K562 (cell line): Measurements from ENCODE around the gene SLC28A1. TPM values are rescaled to one million over a fixed set of nuclear protein-coding genes. Genes with fewer than 3 reads are reported as not detected.

Source experiments
- ATF7 ChIP-seq: fragments of 450-650 bp; IDR thresholded peaks from 2 replicates; pipeline ENCODE4 v1.7.1; 2014; ENCODE audit warnings: mild to moderate bottlenecking, moderate library complexity
- CXXC5 ChIP-seq: fragments of 250-450 bp; sonication (Bioruptor Pico); IDR thresholded peaks from 2 replicates; pipeline ENCODE4 v1.8.0; 2022; ENCODE audit warnings: inconsistent platforms, mild to moderate bottlenecking, moderate library complexity
- DACH1 ChIP-seq: fragments of 450-650 bp; IDR thresholded peaks from 2 replicates; pipeline ENCODE4 v1.6.1; 2018; ENCODE audit not compliant: partially characterized antibody
- DNMT1 ChIP-seq: fragments of 450-650 bp; IDR thresholded peaks from 2 replicates; pipeline ENCODE4 v1.6.1; 2016; ENCODE audit warnings: antibody characterized with exemption, mild to moderate bottlenecking
- EP300 ChIP-seq: IDR thresholded peaks from 2 replicates; pipeline ENCODE4 v1.6.1; 2012; ENCODE audit warnings: low read length, improper control_type of control experiment
- ETS2 ChIP-seq: IDR thresholded peaks from 2 replicates; pipeline ENCODE4 v1.6.1; 2016; ENCODE audit warnings: borderline replicate concordance, missing genetic modification characterization, mild to moderate bottlenecking, moderate library complexity, missing compliant biosample characterization; ENCODE audit not compliant: poor library complexity, severe bottlenecking
- FOXJ3 ChIP-seq: sonication (generic); formaldehyde crosslinking; IDR thresholded peaks from 2 replicates; pipeline ENCODE4 v1.4.0; 2020; ENCODE audit warnings: mild to moderate bottlenecking, missing genetic modification reagents
- HCFC1 ChIP-seq: IDR thresholded peaks from 2 replicates; pipeline ENCODE4 v1.6.1; 2012; ENCODE audit warnings: low read depth, low read length, improper control_type of control experiment
- HDAC2 ChIP-seq: fragments of 450-650 bp; IDR thresholded peaks from 2 replicates; pipeline ENCODE4 v1.6.1; 2016; ENCODE audit warnings: mild to moderate bottlenecking
- MXI1 ChIP-seq: IDR thresholded peaks from 2 replicates; pipeline ENCODE4 v1.6.1; 2011; ENCODE audit warnings: low read depth, mild to moderate bottlenecking, improper control_type of control experiment, low read length
- NFIC ChIP-seq: fragments of 450-650 bp; IDR thresholded peaks from 2 replicates; pipeline ENCODE4 v1.6.1; 2017; ENCODE audit warnings: mild to moderate bottlenecking, inconsistent platforms
- NFYB ChIP-seq: IDR thresholded peaks from 2 replicates; pipeline ENCODE4 v1.6.1; 2011; ENCODE audit warnings: mild to moderate bottlenecking, moderate library complexity; ENCODE audit not compliant: insufficient read length; ENCODE audit errors: extremely low read depth
- RBFOX2 ChIP-seq: fragments of 200-400 bp; formaldehyde crosslinking; IDR thresholded peaks from 2 replicates; pipeline ENCODE4 v1.6.1; 2017; ENCODE audit warnings: low read depth, mild to moderate bottlenecking, low read length, moderate library complexity
- SMAD4 ChIP-seq: fragments of 250-450 bp; sonication (Bioruptor Pico); conservative IDR thresholded peaks from 2 replicates; pipeline ENCODE4 v1.8.0; 2021; ENCODE audit warnings: inconsistent platforms, mild to moderate bottlenecking, moderate library complexity
- TAL1 ChIP-seq: fragments of 450-650 bp; IDR thresholded peaks from 2 replicates; pipeline ENCODE4 v1.6.1; 2016; ENCODE audit warnings: mild to moderate bottlenecking
- ZEB2 ChIP-seq: fragments of 450-650 bp; IDR thresholded peaks from 2 replicates; pipeline ENCODE4 v1.6.1; 2016
- ZNF324 ChIP-seq: fragments of 250-450 bp; sonication (Bioruptor Pico); IDR thresholded peaks from 2 replicates; pipeline ENCODE4 v1.4.0; 2020; ENCODE audit warnings: mild to moderate bottlenecking
- ZSCAN29 ChIP-seq: fragments of 450-650 bp; IDR thresholded peaks from 2 replicates; pipeline ENCODE4 v1.6.1; 2017
- polyA plus RNA-seq, 8 experiments: library from polyadenylated mRNA; depleted of rRNA in 4 of 8; stranded (reverse) in 5 of 8; unstranded in 3 of 8; fragments of >200 nt; fragmentation: Nextera tagmentation in 2 of 8; fragmentation: Illumina TruSeq in 1 of 8; extraction: Ambion mirVana in 2 of 8; extraction: Trizol in 1 of 8; gene quantifications; 2 replicates each; pipeline versions ENCODE4 v1.2.1 to v1.2.3, GENCODE V29; 2011 to 2014; ENCODE audit warnings: inconsistent platforms in 1 of 8, missing spikeins in 1 of 8
- total RNA-seq, 7 experiments: library from RNA; depleted of rRNA in 6 of 7; stranded (reverse); fragments of >200 nt in 6 of 7; fragmentation: Illumina TruSeq in 2 of 7; extraction: Trizol in 2 of 7; gene quantifications; 2 replicates each; pipeline versions ENCODE4 v1.2.1 to v1.2.3, GENCODE V29; 2011 to 2021; ENCODE audit warnings: low replicate concordance in 1 of 7
- TF ChIP-seq, protein P1 (sequence below), 3 experiments: fragments of 200-800 bp in 1 of 3; sonication (Bioruptor generic) in 1 of 3; sonication (generic) in 1 of 3; formaldehyde crosslinking in 1 of 3; IDR thresholded peaks; 2 replicates each; pipeline versions ENCODE4 v1.6.1 to v1.8.0; 2016 to 2022; ENCODE audit warnings: mild to moderate bottlenecking in 2 of 3, missing compliant biosample characterization in 2 of 3, missing genetic modification characterization in 2 of 3, missing genetic modification reagents in 1 of 3
- TF ChIP-seq, protein P2 (sequence below): fragments of 250-450 bp; sonication (Bioruptor Pico); IDR thresholded peaks from 2 replicates; pipeline ENCODE4 v1.8.0; 2021; ENCODE audit warnings: mild to moderate bottlenecking, moderate library complexity
- TF ChIP-seq, protein P3 (sequence below): fragments of 450-650 bp; IDR thresholded peaks from 2 replicates; pipeline ENCODE4 v1.6.1; 2016
- TF ChIP-seq, protein P4 (sequence below): fragments of 450-650 bp; IDR thresholded peaks from 2 replicates; pipeline ENCODE4 v1.6.1; 2016; ENCODE audit warnings: missing biosample characterization, missing genetic modification characterization
- TF ChIP-seq, protein P5 (sequence below), 2 experiments: fragments of 250-450 bp in 1 of 2; fragments of 450-650 bp in 1 of 2; sonication (Bioruptor Pico) in 1 of 2; IDR thresholded peaks; 2 replicates each; pipeline versions ENCODE4 v1.6.1 to v1.8.0; 2016 to 2021; ENCODE audit warnings: mild to moderate bottlenecking in 2 of 2, moderate library complexity in 2 of 2, missing compliant biosample characterization in 1 of 2, missing genetic modification characterization in 1 of 2

SLC28A1 gene
- total and polyA plus RNA-seq, 9 of the 15 experiments (the other 6 are each of a cell fraction or from before 2014, with no cell fraction given) = 0.04 TPM; not detected in 8

DNA sequence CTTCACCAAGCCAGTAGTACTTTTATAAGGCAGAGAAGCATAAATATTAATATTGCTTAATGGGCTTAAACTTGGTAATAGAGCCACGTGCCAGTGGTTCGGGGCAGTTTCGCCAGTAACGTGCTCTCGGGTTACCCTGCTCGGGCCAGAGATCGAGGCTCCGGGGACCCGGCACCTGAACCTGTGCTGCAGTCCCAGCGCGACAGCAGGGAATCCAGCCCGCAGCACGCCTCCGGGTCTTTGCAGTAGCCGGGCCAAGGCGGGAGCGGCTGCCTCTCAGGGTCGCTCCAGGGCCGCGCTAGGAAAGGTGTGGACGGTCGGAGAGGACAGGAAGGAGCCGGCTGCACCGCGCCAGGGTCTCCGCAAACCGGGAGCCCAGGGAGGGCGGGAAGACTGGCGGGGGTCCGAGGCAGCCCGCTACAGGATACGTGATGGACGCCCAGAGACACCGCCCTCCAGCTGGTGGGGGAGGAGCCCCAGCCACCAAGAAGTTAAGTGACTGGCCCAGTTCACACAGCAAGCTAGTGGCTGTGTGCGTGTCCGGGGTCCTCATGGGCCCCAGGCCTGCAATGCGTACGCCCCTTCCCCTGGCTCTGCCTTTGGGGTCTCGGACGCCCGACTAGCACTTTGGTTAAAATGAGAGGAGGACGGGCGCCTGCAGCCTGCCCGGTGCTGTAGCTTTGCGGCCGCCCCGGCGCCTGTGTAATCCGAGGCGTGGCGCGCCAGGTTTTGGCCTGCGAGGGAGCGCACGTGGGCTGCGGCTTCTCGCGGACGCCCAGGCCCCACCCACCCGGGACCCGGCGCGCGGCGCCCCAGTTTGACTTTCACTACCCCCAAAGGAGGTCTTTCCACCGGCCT, 96.0 kb downstream of the SLC28A1 start (continued):
- TF ChIP-seq, protein P1, sequence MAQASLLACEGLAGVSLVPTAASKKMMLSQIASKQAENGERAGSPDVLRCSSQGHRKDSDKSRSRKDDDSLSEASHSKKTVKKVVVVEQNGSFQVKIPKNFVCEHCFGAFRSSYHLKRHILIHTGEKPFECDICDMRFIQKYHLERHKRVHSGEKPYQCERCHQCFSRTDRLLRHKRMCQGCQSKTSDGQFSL (CRISPR knock-in tag; IDR thresholded peaks at IDR 0.05) = peak; percentile 33; the same call in 1 of the 2 replicates
- TF ChIP-seq, protein P1 (tag; IDR thresholded peaks at IDR 0.05) = no peak
- peak; percentile 34; the same call in 1 of the 2 replicates for TF ChIP-seq HCFC1
- TF ChIP-seq ZSCAN29 = 0 out of 2 replicates have a peak, but pooled peaks have one; percentile 44
- no peak for TF ChIP-seq NFYB
- TF ChIP-seq, protein P2, sequence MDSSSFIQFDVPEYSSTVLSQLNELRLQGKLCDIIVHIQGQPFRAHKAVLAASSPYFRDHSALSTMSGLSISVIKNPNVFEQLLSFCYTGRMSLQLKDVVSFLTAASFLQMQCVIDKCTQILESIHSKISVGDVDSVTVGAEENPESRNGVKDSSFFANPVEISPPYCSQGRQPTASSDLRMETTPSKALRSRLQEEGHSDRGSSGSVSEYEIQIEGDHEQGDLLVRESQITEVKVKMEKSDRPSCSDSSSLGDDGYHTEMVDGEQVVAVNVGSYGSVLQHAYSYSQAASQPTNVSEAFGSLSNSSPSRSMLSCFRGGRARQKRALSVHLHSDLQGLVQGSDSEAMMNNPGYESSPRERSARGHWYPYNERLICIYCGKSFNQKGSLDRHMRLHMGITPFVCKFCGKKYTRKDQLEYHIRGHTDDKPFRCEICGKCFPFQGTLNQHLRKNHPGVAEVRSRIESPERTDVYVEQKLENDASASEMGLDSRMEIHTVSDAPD = no peak
- TF ChIP-seq SMAD4 (CRISPR knock-in tag) = no peak
- TF ChIP-seq ZNF324 (CRISPR knock-in tag) = no peak
- TF ChIP-seq EP300 = no peak; the same call in 1 of the 2 replicates
- peak; percentile 70 for TF ChIP-seq RBFOX2
- TF ChIP-seq, protein P3, sequence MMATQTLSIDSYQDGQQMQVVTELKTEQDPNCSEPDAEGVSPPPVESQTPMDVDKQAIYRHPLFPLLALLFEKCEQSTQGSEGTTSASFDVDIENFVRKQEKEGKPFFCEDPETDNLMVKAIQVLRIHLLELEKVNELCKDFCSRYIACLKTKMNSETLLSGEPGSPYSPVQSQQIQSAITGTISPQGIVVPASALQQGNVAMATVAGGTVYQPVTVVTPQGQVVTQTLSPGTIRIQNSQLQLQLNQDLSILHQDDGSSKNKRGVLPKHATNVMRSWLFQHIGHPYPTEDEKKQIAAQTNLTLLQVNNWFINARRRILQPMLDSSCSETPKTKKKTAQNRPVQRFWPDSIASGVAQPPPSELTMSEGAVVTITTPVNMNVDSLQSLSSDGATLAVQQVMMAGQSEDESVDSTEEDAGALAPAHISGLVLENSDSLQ = peak; percentile 91
- no peak for TF ChIP-seq DNMT1
- TF ChIP-seq FOXJ3 (CRISPR knock-in tag) = no peak
- peak; percentile 94 for TF ChIP-seq MXI1
- TF ChIP-seq TAL1 = 0 out of 2 replicates have a peak, but pooled peaks have one; percentile 5
- TF ChIP-seq ATF7 = peak; percentile 21; the same call in 1 of the 2 replicates
- peak; percentile 96 for TF ChIP-seq DACH1
- no peak for TF ChIP-seq NFIC
- TF ChIP-seq CXXC5 (CRISPR knock-in tag) = peak; percentile 70
- TF ChIP-seq, protein P4, sequence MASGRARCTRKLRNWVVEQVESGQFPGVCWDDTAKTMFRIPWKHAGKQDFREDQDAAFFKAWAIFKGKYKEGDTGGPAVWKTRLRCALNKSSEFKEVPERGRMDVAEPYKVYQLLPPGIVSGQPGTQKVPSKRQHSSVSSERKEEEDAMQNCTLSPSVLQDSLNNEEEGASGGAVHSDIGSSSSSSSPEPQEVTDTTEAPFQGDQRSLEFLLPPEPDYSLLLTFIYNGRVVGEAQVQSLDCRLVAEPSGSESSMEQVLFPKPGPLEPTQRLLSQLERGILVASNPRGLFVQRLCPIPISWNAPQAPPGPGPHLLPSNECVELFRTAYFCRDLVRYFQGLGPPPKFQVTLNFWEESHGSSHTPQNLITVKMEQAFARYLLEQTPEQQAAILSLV (tag) = no peak
- TF ChIP-seq, protein P5, sequence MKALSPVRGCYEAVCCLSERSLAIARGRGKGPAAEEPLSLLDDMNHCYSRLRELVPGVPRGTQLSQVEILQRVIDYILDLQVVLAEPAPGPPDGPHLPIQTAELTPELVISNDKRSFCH (CRISPR knock-in tag; IDR thresholded peaks at IDR 0.05) = no peak
- TF ChIP-seq, protein P5 (tag; IDR thresholded peaks at IDR 0.05) = 0 out of 2 replicates have a peak, but pooled peaks have one; percentile 41
- TF ChIP-seq HDAC2 = peak; percentile 88
- no peak for TF ChIP-seq ETS2 (tag)
- 0 out of 2 replicates have a peak, but pooled peaks have one; percentile 15 for TF ChIP-seq ZEB2
